Astrocyte (in vitro differentiated cells and primary cell): ENCODE data around the gene RNFT2. TPM values are rescaled to one million over a fixed set of nuclear protein-coding genes. Genes with fewer than 3 reads are reported as not detected.
"Not testable (repeated sequence)": the region's sequence is repeated elsewhere in the genome, so short reads cannot be mapped to it uniquely, and the experiment has no call there.

Source experiments
- DNase-seq: peaks from one replicate; pipeline ENCODE4 v3.0.0-alpha.2; 2010; ENCODE audit warnings: low read depth
- FAIRE-seq: peaks from 2 replicates; lab custom pipeline; 2011; peaks lifted over from hg19 to GRCh38; lab: Jason Lieb, UNC
- H2AFZ ChIP-seq: 2 replicates; pipeline ENCODE4 v1.6.0; 2012; ENCODE audit warnings: low read depth, low read length, inconsistent platforms
- H3K27ac ChIP-seq: 2 replicates; pipeline ENCODE4 v1.5.1; 2011; ENCODE audit warnings: low read depth, low read length, inconsistent platforms
- H3K27me3 ChIP-seq: 2 replicates; pipeline ENCODE4 v1.6.0; 2011; ENCODE audit warnings: low read length, inconsistent platforms; ENCODE audit not compliant: insufficient read depth
- H3K36me3 ChIP-seq: 2 replicates; pipeline ENCODE4 v1.5.1; 2011; ENCODE audit warnings: low read length, inconsistent platforms; ENCODE audit not compliant: insufficient read depth
- H3K4me1 ChIP-seq: 2 replicates; pipeline ENCODE4 v1.5.1; 2011; ENCODE audit warnings: low read length, inconsistent platforms; ENCODE audit not compliant: insufficient read depth
- H3K4me2 ChIP-seq: 2 replicates; pipeline ENCODE4 v1.6.0; 2012; ENCODE audit warnings: low read length, inconsistent platforms
- H3K4me3 ChIP-seq: 2 replicates; pipeline ENCODE4 v1.5.1; 2011; ENCODE audit warnings: low read depth, mild to moderate bottlenecking, low read length, inconsistent platforms; ENCODE audit not compliant: insufficient read depth
- H3K79me2 ChIP-seq: 2 replicates; pipeline ENCODE4 v1.6.0; 2012; ENCODE audit warnings: mild to moderate bottlenecking, low read length, inconsistent platforms; ENCODE audit not compliant: insufficient read depth
- H3K9ac ChIP-seq: 2 replicates; pipeline ENCODE4 v1.6.0; 2012; ENCODE audit warnings: mild to moderate bottlenecking, low read length, inconsistent platforms
- H3K9me3 ChIP-seq: 2 replicates; pipeline ENCODE4 v1.5.1; 2012; ENCODE audit warnings: low read depth, mild to moderate bottlenecking, low read length, inconsistent platforms; ENCODE audit not compliant: insufficient read depth
- H4K20me1 ChIP-seq: 2 replicates; pipeline ENCODE4 v1.6.0; 2012; ENCODE audit warnings: low read length, inconsistent platforms; ENCODE audit not compliant: insufficient read depth
- H3K27ac Mint-ChIP-seq: one replicate; pipeline ENCODE4 v1.8.0; 2021; ENCODE audit warnings: mild to moderate bottlenecking, mixed read lengths; ENCODE audit not compliant: unreplicated experiment
- H3K27me3 Mint-ChIP-seq: one replicate; pipeline ENCODE4 v1.8.0; 2021; ENCODE audit warnings: low read depth, mixed read lengths; ENCODE audit not compliant: unreplicated experiment
- H3K36me3 Mint-ChIP-seq: one replicate; pipeline ENCODE4 v1.8.0; 2021; ENCODE audit warnings: low read depth, mixed read lengths; ENCODE audit not compliant: unreplicated experiment
- H3K4me1 Mint-ChIP-seq: one replicate; pipeline ENCODE4 v1.8.0; 2021; ENCODE audit warnings: low read depth, mixed read lengths; ENCODE audit not compliant: unreplicated experiment
- H3K4me3 Mint-ChIP-seq: one replicate; pipeline ENCODE4 v1.8.0; 2021; ENCODE audit warnings: mild to moderate bottlenecking, moderate library complexity, mixed read lengths; ENCODE audit not compliant: unreplicated experiment
- H3K9me3 Mint-ChIP-seq: one replicate; pipeline ENCODE4 v1.8.0; 2021; ENCODE audit warnings: mild to moderate bottlenecking, mixed read lengths; ENCODE audit not compliant: unreplicated experiment
- EZH2 ChIP-seq: IDR thresholded peaks from 2 replicates; pipeline ENCODE4 v1.6.1; 2012; ENCODE audit warnings: mild to moderate bottlenecking, low read length, inconsistent platforms; ENCODE audit not compliant: insufficient read depth
- total RNA-seq: library from RNA; stranded (reverse); gene quantifications from 2 replicates; pipeline ENCODE4 v1.2.1, GENCODE V29; 2021
- TF ChIP-seq, protein P1 (sequence below): IDR thresholded peaks from 2 replicates; pipeline ENCODE4 v1.5.1; 2011; ENCODE audit warnings: low read depth, mild to moderate bottlenecking, inconsistent platforms, low read length, moderate library complexity; ENCODE audit not compliant: insufficient read depth

RNFT2 gene
- total RNA-seq, 1 donor from 2014 or later, result 8.9 TPM

DNA sequence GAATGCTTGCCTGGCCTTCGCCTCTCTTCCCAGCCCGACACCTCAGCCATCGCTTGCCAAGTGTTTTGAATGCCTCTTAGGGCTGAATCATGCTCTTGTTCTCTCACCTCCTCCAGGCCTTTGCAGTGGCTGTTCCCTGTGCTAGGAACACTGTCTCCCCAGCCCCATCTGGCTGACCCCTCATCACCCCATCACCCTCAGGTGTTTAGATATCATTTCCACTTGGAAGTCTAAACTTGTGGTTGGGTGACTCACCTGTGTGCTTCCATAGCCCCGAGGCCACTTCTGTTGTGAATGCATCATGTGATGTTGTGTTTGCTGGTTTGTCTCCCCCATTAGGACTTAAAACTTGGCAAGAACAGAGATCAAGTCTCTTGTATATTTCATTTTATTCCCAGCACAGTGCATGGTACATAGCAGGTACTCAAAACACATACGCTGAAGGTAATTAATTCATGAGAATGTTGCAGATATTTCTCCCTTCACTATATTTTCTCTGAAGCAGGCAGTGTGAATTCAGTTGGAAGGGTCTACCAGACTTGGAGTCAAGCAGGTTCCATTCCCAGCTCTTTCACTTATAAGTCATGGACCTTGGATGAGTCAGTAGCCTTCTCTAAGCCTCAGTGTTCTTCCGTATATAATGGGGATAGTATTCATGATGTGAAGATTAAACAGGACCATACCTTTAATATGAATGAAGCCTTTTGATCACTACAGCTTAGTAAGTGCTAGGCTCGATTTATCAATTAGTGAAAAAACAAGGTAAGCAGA lies 75.3 kb downstream of the RNFT2 start:
- no peaks in the 10 kb centered on the region for H3K9me3 Mint-ChIP-seq

DNA sequence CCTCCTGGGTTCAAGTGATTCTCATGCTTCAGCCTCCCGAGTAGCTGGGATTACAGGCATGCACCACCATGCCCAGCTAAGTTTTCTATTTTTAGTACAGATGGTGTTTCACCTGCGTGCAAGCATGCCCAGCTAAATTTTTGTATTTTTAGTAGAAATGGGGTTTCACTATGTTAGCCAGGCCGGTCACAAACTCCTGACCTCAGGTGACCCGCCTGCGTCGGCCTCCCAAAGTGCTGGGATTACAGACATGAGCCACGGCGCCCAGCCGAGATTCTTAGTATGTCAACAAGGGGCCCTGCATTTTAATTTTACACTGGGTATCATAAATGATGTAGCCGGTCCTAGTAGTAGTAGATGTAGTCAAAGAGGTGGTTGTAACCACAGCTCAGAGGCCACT lies 76.7 kb downstream of the RNFT2 start:
- H4K20me1 ChIP-seq, H3K27ac Mint-ChIP-seq, H3K79me2 ChIP-seq, H3K4me3 Mint-ChIP-seq, H3K9me3 ChIP-seq, H3K36me3 Mint-ChIP-seq, H3K36me3 ChIP-seq, H3K27me3 ChIP-seq, H3K27me3 Mint-ChIP-seq, H3K9me3 Mint-ChIP-seq, H3K4me2 ChIP-seq, H3K4me1 ChIP-seq, H3K27ac ChIP-seq, FAIRE-seq, H2AFZ ChIP-seq, H3K4me3 ChIP-seq, H3K9ac ChIP-seq, DNase-seq, H3K4me1 Mint-ChIP-seq: not testable (repeated sequence)

More for the DNA sequence above, 75.3 kb downstream of the RNFT2 start:
- Histone ChIP-seq H3K27ac (no peak overlapping the region), H3K27me3 (no peaks in the 10 kb centered on the region), H3K9ac (no peak overlapping the region), H3K79me2 (no peaks in the 10 kb centered on the region), H3K4me1 (peaks cover 3% of the 10 kb centered on the region), H3K4me2 (no peak overlapping the region), H2AFZ (no peak overlapping the region), H3K9me3 (no peaks in the 10 kb centered on the region), H3K4me3 (no peak overlapping the region), H3K36me3 (no peaks in the 10 kb centered on the region), H4K20me1 (no peaks in the 10 kb centered on the region)
- peak; percentile 11 for DNase-seq
- FAIRE-seq, result no peak
- no peaks in the 10 kb centered on the region for H3K36me3 Mint-ChIP-seq
- H3K27ac Mint-ChIP-seq, result no peak overlapping the region
- H3K27me3 Mint-ChIP-seq, result no peaks in the 10 kb centered on the region
- peak overlapping the region; percentile 43 for H3K4me3 Mint-ChIP-seq
- no peak for TF ChIP-seq EZH2
- TF ChIP-seq, protein P1, sequence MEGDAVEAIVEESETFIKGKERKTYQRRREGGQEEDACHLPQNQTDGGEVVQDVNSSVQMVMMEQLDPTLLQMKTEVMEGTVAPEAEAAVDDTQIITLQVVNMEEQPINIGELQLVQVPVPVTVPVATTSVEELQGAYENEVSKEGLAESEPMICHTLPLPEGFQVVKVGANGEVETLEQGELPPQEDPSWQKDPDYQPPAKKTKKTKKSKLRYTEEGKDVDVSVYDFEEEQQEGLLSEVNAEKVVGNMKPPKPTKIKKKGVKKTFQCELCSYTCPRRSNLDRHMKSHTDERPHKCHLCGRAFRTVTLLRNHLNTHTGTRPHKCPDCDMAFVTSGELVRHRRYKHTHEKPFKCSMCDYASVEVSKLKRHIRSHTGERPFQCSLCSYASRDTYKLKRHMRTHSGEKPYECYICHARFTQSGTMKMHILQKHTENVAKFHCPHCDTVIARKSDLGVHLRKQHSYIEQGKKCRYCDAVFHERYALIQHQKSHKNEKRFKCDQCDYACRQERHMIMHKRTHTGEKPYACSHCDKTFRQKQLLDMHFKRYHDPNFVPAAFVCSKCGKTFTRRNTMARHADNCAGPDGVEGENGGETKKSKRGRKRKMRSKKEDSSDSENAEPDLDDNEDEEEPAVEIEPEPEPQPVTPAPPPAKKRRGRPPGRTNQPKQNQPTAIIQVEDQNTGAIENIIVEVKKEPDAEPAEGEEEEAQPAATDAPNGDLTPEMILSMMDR, result no peak
- peaks cover 3% of the 10 kb centered on the region for H3K4me1 Mint-ChIP-seq

DNA sequence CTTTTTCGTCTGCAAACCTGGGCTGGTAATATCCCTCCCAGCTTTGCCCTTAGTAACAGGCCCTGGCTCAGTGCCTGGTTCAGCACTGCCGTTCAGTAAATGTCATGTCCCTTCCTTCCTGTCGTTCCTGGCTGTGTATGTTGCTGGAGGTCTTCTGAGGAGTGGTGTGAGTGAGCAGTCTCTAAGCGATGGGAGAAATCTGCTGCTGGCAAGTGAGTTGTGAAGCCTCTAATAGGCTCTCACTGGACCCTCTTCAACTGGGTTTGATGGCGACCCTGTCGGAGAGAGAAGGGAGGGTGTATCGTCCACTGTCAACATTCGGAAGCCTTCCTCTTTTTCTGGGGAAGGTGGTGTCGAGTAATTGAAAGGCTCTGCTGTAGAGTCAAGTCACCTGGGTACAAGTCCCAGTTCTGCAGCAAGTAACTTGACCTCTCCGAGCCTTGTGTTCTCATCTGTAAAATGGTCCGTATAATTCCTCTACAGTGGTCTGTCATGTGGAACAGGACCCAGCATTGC lies 80.3 kb downstream of the RNFT2 start:
- peak overlapping the region; percentile 99 for H2AFZ ChIP-seq
- Mint-ChIP-seq H3K27me3 (no peaks in the 10 kb centered on the region), H3K4me1 (peaks cover 8% of the 10 kb centered on the region), H3K36me3 (no peaks in the 10 kb centered on the region), H3K27ac (peak overlapping the region; percentile 99), H3K9me3 (no peaks in the 10 kb centered on the region), H3K4me3 (peak overlapping the region; percentile 91)
- peak overlapping the region; percentile 93 for H3K27ac ChIP-seq
- no peak for FAIRE-seq
- DNase-seq, result peak; percentile 9
- H3K4me2 ChIP-seq, result peak overlapping the region; percentile 98
- peaks cover 8% of the 10 kb centered on the region for H3K4me1 ChIP-seq
- H3K4me3 ChIP-seq, result peak overlapping the region; percentile 91
- no peaks in the 10 kb centered on the region for H3K9me3 ChIP-seq
- no peaks in the 10 kb centered on the region for H3K27me3 ChIP-seq
- H3K9ac ChIP-seq, result peak overlapping the region; percentile 99
- no peaks in the 10 kb centered on the region for H3K79me2 ChIP-seq
- no peaks in the 10 kb centered on the region for H3K36me3 ChIP-seq
- no peak for TF ChIP-seq EZH2
- TF ChIP-seq, protein P1, result no peak
- H4K20me1 ChIP-seq, result no peaks in the 10 kb centered on the region
